HG03097 (cell line): ENCODE measurements around the gene DNAJC22.
"Not testable (repeated sequence)": the region's sequence is repeated elsewhere in the genome, so short reads cannot be mapped to it uniquely, and the experiment has no call there.

ENCODE experiments used
- ATAC-seq: cut with Tn5 transposase; IDR thresholded peaks from one replicate; pipeline ENCODE4 v1.9.1; 2021; ENCODE audit not compliant: unreplicated experiment, low FRiP score

DNAJC22 gene

DNA sequence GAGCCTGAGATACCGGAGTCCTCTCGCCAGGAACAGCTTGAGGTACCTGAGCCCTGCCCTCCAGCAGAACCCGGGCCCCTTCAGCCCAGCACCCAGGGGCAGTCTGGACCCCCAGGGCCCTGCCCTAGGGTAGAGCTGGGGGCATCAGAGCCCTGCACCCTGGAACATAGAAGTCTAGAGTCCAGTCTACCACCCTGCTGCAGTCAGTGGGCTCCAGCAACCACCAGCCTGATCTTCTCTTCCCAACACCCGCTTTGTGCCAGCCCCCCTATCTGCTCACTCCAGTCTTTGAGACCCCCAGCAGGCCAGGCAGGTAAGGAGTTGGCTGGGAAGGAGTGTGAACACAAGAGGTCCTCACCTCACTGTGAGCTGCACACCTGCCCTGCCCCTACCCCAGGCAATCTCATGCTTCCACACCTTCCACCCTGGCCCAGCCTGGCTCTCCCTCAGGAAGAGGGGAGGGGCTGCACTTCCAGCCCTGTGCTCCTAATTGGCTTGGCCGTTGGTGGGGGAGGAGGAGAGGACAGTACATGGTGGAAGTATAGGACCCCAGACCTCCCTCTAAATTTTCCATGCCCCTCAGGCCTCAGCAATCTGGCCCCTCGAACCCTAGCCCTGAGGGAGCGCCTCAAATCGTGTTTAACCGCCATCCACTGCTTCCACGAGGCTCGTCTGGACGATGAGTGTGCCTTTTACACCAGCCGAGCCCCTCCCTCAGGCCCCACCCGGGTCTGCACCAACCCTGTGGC, 15.9 kb upstream of the DNAJC22 start:
- ATAC-seq, result no peak

DNA sequence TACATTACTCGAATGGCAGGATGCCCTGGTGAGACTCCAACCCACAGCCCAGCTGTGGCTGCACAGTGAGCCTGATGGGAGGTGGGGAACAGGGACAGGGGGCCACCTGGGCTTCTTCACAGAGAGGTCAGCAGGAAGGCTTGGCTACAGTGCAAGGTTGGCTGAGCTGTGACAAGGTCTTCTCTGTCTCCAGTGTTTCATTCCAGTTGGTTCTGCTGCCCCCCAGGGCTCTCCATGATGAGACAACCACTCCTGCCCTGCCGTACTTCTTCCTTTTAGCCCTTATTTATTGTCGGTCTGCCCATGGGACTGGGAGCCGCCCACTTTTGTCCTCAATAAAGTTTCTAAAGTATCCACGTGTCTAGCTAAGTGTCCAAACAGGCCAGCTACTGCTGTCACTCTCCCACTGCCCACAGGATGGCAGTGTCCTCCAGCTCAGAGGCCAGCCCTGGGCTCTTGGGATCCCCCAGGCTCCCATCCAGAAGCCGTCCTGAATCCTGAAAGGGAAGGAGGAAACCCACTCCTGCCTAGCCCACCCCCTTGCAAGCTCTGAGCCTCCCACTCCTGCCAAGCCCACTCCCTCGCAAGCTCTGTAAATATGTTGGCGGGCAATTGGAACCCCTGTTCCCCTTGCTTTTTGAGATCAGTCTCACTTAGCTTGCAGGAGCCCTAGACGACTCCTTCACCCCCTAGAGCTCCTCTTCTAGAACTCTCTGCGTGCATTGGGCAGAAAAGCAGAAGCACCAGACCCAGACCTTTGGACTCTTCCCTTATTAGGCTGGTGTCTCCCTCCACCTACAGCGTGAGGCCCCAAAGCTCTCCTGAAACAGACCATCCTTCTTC, 15.1 kb upstream of the DNAJC22 start:
- ATAC-seq, result no peak

DNA sequence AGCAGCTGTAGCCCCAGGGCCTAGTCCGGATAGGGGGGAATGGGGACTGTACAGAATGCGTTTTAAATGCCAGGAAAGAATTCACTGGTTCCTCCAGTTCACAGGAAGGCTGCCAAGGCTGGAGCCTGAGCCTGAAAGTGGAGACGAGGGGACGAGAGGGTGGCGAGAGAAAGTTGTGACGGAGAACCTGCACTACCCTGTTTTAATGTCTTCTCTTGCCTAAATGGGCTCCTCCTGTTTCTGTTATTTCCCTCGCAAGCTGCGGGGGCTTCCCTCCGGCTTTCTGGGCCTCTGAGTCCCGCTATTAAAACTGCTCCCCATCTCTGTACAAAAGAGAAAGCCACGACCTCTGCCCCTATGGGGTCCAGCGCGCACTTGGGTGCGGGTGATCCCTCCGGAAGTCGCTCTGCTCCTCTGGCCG, 14.2 kb upstream of the DNAJC22 start:
- no peak for ATAC-seq

DNA sequence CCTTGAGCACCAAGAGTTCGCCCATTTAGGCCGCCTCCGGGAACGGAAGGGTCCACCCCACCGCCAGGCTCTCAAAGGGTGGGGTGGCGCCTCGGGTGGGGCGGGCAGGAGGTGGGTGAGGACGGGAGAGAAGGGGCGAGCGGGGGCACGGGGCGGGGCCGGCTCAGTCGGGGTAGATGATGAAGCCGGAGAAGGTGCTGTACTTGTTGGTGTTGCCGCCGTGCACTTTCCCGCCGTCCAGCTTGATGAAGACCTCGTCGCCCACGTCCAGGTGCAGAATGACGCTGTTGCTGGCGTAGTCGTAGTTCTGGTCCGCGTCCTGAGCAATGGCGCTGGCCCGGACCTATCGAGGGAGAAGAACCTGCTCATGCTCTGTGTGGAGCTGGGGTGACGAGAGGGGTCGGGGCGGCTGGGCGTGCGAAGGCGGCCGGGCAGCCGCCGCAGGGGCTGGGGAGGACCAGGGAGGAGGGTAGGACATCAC, 13.8 kb upstream of the DNAJC22 start:
- ATAC-seq, result no peak

DNA sequence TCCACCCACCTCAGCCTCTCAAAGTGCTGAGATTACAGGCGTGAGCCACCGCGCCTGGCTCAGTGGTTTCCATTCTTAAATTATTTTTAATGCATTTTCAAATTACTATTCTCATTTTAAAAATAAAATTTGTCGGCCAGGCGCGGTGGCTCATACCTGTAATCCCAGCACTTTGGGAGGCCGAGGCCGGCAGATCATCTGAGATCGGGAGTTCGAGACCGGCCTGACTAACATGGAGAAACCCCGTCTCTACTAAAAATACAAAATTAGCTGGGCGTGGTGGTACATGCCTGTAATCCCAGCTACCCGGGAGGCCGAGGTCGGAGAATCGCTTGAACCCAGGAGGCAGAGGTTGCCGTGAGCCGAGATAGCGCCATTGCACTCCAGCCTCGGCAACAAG, 12.9 kb upstream of the DNAJC22 start:
- not testable (repeated sequence) for ATAC-seq

DNA sequence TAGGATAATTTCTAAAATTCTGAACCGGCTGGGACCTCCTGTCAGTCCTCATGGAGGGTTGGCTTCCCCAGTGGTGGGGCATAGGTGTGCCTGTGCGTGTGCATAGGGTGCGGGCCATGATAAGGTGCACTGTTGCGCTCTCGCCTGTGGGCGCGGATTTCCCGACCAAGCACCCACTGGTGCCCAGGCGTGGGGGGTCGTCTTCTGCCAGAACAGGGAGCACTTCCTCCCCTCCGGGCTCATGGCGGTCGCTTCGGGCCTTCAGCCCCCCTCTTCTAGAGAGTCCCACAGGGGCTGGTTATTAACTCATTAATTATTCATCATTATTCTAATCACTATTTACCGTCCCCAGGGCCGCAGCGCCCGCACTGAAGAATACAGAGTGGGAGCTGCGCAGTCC, 12.5 kb upstream of the DNAJC22 start:
- no peak for ATAC-seq

DNA sequence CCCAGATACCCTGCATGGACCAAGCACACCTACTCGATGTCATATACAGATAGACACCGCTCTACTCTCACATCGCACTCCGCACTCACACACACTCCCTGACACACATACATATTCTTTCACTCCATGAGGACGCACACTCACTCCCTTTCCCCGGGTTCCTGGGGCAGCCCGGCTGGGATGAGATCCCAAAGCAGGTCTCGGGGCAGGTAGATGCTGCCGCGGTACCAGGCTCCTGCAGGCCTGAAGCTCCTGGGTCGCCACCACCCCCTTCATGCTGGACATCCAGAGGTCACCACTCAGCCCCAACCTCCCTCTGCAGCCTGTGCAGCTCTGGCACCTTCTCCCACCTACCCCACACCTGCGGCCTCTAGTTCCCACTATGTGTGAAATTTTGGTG, 12.0 kb upstream of the DNAJC22 start:
- ATAC-seq, result no peak

DNA sequence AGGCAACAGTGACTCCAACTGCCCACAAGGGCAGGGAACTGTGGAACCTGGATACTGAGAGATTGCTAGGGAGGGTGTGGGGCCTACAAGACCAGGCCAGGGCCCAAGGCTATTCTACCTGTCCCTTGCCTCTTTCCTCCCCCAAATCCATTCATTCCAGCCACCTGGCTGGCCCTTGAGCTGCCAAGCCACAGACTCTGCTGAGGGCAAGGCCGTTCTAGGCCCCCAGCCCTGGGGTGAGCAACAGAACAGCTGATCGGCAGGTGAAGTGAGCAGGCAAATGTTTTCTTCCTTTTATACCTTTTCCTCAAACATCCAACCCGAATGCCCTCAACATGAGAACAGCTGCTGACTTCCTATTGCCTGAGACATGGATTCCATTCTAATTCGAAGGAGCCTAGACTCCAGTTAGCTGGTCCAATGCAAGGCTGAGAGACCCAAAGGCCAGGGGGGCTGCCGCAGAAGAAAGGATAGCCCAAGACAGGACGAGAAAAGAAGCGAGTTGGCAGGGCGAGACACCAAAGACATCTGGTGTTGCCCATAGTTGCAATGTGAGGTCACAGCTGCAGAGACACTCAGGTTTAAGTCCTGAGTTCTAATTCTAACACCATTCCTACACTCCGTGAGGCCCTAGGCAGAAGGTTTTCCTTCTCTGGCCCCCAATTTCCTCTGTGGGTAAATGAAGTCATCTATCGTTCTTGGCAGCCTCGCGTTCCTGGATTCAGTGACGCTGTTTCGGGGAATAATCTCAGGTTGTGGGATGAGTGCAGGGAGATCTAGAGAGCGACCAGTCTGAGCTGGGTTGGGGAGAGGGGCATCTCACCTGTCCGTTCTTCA, 11.4 kb upstream of the DNAJC22 start:
- ATAC-seq, result no peak

DNA sequence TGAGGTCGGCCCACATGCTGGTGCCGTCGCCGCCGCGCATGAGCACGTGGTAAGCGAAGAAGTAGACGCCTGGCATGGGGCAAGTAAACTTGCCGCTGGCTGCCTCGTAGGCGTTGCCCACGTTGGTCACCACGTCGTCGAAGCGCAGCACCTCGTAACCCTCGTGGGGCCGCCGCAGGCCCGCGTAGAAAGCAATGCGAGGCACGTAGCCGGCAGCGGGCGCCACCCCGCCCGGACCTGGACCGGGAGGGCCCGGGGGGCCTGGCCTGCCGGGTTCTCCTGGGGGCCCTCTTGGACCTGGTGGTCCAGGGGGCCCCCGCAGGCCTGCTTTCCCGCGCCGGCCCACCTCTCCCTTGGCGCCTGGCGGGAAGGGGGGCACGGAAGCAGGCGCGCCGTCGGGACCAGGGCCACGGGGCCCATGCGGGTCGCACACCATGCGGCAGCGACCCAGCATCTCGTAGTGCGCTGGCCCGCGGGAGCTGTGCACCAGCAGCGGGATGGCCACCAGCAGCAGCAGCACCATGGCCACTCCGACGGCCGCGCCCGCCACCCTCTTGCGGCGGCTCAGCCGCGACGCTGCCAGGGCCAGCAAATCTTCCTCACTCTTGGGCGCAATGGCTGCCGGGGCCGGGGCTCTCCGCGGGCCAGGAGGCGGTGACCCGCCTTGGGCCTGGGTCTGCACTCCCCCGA, 10.6 kb upstream of the DNAJC22 start:
- no peak for ATAC-seq

DNA sequence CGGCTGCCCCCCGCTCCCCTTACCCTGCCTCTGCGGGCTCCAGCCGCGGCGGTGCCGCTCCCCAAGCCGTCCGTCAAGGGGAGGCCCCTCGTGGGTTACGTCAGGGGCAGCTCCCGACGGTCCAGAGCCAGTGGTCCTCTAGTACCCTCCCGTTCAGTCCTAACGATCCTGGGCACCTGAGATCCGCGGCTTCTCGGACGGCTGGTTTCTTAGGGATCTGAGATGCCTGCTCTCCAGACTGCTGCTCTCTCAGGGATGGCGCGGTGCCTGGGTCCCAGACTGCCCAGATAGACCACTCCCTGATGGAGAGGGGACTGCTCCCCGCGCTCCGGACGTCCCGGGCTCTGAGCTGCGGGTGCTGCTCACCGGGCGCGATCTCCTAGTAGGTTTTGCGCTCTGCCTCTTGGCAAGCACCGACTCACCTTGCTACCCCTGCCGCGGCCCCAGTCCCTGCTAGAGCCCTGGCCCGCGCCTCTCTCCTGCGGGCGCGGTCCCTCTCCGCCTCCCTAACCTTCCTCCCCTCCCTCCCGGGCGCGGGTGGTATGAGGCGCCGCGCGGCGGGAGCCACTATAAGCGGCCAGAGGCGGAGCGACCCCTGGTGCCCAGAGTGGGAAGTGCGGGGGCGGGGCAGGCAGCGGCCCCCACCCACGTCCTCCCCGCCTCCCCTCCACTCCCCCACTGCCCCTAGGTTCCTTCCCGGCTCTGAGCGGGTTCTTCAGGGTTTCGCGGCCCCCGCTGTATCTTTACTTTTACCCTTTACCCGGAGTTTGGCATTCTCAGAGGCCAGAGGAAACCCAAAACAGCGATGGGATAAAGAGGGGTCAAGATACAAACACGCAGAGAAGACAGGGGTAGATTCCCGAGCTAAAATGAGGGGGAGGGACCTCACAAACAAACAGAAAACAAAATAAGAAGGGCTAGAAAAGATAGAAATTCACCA, 9.8 kb upstream of the DNAJC22 start, which contains the start of gene C1QL4:
C1QL4 (minus strand) TSS at position 544 of the 940 bp plus-strand sequence. CDS start 711 bp downstream, outside the sequence.
- ATAC-seq, result peak; percentile 66

DNA sequence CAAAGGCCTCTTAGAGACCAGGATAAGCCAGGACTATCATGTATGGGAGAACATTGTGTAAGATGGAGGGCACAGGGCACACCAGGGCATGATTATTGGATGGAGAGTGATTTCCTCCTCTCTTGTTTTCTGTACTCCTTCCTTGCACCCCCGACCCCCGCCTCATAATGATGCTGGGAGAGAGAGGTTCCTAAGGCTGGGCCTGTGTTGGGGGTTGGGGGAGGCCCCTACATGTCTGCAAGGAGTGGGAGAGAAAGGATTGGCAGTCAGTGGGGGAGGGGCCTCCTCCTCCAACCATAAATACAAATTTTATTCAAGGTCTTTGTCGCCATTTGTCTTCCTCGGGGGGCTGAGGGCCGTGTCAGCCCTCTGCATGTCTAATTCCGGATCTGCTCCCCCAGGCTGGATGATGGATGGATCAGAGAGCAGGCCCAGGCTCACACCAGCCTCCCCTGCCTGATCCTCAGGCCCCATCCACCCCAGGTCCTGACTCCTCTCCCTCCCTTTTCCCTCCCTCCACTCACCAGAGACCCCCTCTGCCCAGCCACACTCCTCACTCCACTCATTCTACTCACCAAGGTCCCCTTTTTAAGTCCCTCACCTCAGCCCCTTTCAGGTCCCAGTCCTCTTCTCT, 7.7 kb upstream of the DNAJC22 start:
- no peak for ATAC-seq

DNA sequence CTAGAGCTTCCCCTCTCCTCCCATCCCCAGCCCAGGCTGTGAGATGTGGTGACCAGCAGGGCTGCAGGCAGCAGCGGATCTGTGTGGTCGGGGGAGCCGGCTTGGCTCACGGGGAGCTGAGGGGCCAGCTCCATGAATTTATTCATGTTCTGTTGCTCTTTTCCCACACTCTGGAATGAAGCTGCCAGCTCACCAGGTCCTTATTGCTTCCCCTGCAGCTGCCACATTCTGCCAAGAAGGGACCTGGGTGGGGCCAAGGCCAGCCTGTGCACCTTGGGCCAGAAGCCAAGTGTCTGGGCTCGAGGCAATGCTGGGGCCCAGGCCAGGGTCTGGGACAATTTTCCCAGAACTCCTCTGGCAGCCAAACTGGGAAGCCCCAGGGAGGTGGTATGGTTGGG, 7.2 kb upstream of the DNAJC22 start:
- no peak for ATAC-seq

DNA sequence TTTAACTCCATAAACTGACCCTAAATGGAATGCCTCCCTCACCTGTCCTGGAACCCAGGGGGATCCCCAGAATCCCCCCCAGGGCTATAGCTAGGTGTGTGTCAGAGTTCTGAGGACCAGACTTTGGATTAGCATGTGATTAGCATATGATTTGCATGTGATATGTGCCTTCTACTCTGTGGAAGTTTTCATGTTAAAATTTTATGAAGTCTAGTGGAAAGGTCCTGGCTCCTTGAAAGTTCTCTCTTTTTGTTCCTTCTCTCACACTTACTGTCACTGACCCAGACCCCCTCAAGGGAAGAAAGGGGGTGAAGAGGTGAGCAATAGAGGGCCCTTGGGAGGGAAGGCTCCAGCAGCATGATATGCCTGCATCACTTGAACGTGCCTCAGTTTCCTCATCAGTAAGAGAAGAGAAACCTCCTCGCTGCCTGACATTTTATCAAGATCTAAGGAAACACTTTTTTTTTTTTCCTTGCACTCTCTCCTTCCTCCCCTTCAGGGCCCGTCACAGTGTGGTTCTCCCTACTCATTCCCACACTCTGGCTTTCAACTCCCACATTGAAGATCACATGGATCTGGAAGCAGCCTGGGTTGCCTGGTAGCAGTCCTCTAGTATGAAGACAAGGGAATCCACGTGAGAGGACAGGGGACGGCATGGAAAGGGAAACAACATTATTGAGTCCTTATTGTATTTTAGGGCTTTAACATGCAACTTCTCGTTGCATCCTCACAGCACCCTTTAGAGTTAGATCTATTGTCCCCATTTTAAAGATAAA, 6.4 kb upstream of the DNAJC22 start:
- no peak for ATAC-seq

DNA sequence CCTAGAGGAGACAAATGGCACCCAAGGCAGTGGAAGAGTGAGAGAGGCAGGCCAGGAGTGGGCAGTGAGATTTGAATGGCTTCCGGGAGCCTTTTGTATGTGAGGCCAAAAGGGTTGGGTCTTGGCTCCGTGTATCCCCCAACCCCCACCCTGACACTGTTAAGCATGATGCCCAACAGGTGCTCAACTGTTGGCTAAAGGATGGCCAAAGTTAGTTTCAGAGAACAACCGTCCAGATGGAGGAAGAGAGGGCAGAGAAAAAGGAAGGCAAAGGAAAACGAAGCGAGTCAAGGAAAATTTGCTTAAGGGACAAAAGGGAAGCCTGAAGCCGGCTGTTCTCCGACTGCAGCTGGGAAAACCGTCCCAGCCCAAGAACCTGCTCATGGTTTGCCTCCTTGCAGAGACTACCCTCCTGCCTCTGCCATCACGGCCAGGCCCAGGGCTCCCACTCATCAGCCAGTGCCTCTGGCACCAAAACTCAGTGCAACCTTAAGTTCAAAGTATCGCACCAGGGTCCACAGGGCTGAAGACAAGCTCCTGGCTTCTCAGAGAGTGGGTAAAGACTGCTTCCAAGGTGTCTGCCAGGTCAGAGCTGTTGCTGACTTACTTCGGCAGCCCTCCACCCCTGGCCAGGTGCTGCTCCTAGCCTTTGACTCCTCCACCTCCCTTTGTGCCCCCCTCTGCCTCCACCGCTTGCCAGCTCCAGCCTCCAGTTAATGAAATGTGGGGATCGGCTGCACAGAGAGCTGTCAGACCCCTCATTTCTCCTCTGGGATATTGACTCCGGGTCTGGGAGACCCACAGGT, 5.5 kb upstream of the DNAJC22 start:
- no peak for ATAC-seq

DNA sequence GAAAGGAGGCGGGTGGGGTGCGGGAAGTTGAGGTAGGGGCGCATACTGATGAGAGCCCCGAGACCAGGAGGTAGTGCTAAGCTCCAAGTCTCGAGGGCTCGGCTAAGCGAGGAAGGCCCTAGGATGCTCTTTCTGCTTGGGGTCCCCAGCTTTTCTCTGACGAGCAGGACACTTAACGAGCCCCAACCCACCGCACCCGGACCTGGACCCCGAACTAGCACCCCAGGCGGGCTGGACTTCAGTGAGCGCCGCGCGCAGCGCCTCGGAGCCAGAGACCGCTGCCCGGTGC, 5.0 kb upstream of the DNAJC22 start:
- no peak for ATAC-seq

DNA sequence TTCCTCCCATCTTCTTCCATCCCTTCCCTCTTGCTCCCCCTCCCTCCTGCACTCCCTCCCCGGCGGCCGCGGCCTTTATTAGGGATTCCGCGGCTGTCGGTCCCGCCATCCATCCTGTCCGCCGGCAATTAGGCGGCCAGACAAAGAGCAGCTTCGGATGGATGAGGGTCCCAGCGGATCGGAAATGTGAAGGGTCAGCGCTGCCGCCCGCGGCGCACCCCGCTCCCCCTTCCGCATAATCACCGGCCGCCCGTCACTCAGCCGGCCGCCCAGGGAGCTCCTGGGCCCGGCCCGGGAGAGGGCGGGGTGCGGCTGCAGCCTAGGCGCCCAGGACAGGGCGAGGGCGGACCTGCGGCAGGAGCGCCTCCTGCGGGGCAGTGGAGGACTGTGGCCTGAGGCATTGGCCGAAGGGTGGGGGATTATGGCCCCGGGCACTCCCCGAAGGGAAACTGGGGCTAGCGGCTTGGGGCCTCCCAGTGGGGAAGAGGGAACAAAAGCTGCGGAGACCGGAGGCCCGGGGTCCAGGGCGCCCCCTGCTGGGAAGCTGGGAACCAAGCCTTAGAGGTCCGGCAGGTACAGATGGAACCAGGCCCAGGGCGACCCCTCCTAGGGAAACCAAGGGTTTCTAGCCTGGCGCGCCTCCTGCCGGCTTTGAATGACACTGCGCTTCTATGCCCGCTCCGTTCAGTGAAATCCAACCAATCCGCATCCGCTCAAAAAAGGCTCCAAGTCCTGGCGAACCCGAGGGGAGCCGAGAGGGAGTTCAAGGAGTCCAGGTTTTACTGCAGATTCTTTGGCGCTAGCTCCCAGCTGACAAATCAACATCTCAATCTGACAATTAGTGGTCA, 4.4 kb upstream of the DNAJC22 start:
- ATAC-seq, result peak; percentile 55
